ENCODE results near the gene RASAL1.

DNA sequence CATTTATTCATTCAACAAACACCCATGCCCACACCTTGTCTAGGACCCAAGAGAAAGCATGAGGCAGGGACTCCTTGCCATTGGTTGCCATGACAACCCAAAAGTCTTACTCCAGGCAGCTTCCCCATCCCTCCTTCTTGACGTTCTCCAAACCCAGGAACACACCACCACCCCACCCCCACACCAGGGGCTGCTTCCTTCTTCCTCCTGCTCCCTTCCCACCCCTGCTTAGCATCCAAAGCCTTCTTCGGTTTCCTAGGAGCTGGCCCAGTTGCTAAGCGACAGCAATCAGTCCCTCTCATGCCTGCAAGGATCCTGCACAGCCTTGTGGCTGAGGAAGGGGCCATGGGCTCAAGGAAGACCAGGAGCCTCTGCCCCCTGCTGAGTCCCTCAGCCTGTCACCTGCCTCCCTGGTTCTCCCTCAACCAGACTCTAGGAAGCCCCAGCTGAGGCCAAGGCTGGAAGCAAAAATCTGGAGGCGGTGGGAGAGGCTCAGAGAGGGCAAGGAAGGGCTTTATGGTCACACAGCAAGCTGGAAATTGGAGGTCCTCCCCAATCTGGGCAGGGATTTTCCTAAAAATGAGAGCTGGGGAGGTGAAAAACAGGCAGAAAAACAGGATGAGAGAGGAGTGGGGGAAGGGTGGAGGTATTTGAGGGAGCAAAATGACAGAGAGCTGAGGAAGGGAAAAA lies 15.4 kb downstream of the RASAL1 start:
- no peak for TF ChIP-seq FOXM1 (IDR thresholded peaks at IDR 0.05; ENCODE audit: borderline replicate concordance, low read depth)
- no peak for TF ChIP-seq TAF1 (IDR thresholded peaks at IDR 0.05; ENCODE audit: low read depth)
- TF ChIP-seq YY1 (IDR thresholded peaks at IDR 0.05; ENCODE audit: low read depth): no peak

All from Ishikawa (cell line).